Endothelial cell of umbilical vein (primary cell): ENCODE measurements around the gene CHST3. TPM values are rescaled to one million over a fixed set of nuclear protein-coding genes. Genes with fewer than 3 reads are reported as not detected.

ENCODE experiments used
- BruUV-seq: library from RNA; stranded (reverse); fragments of 400-500 nt; replicated peaks from 2 replicates; lab custom pipeline; 2021; lab: Mats Ljungman, UMichigan
- CTCF ChIA-PET: fragments of 300-600, 350-600 bp; sonication (Branson Sonifier 250); formaldehyde crosslinking; loops from one replicate; lab custom pipeline; 2021; ENCODE audit warnings: antibody characterized with exemption, inconsistent platforms; lab: Charles Lee
- POLR2A ChIA-PET: fragments of 300-600, 350-600 bp; sonication (Branson Sonifier 250); formaldehyde crosslinking; loops from one replicate; lab custom pipeline; 2021; ENCODE audit warnings: antibody characterized with exemption, inconsistent platforms; lab: Charles Lee
- DNase-seq: peaks from one replicate; pipeline ENCODE4 v3.0.0-alpha.2; 2011; ENCODE audit warnings: low read depth, low spot score
- FAIRE-seq: peaks from 2 replicates; lab custom pipeline; 2011; peaks lifted over from hg19 to GRCh38; lab: Jason Lieb, UNC
- H2AFZ ChIP-seq: 2 replicates; pipeline ENCODE4 v1.6.0; 2012; ENCODE audit warnings: low read depth, low read length, control low read depth, inconsistent platforms
- H3K27ac ChIP-seq: 2 replicates; pipeline ENCODE4 v1.5.1; 2011; ENCODE audit warnings: low read depth, mild to moderate bottlenecking, control low read depth, low read length, moderate library complexity; ENCODE audit not compliant: insufficient read depth
- H3K27me3 ChIP-seq, 2 experiments: 2 replicates each; pipeline versions ENCODE4 v1.6.0 to v1.6.1; 2011; ENCODE audit warnings: low read length in 2 of 2, mixed read lengths in 1 of 2; ENCODE audit not compliant: control insufficient read depth in 2 of 2, insufficient read depth in 2 of 2
- H3K36me3 ChIP-seq, 2 experiments: 2 replicates in 1 of 2; 3 replicates in 1 of 2; pipeline ENCODE4 v1.5.1; 2011; ENCODE audit warnings: low read length in 2 of 2, mild to moderate bottlenecking in 1 of 2, moderate library complexity in 1 of 2; ENCODE audit not compliant: control insufficient read depth in 2 of 2, insufficient read depth in 2 of 2; ENCODE audit errors: extremely low read depth in 1 of 2
- H3K4me1 ChIP-seq: 3 replicates; pipeline ENCODE4 v1.5.1; 2011; ENCODE audit warnings: mild to moderate bottlenecking, low read length; ENCODE audit not compliant: control insufficient read depth, insufficient read depth; ENCODE audit errors: extremely low read depth
- H3K4me2 ChIP-seq: 2 replicates; pipeline ENCODE4 v1.6.1; 2011; ENCODE audit warnings: low read length, control low read depth, mixed read lengths; ENCODE audit not compliant: insufficient read depth
- H3K4me3 ChIP-seq, 3 experiments: fragments of 200-600 bp in 1 of 3; sonication (generic), shearing (Covaris generic) in 1 of 3; replicated peaks in 1 of 3; 2 replicates each; pipeline ENCODE4 v1.5.1; 2011 to 2016; ENCODE audit warnings: control low read depth in 3 of 3, low read length in 3 of 3, mild to moderate bottlenecking in 2 of 3, inconsistent platforms in 1 of 3, low read depth in 1 of 3, moderate library complexity in 1 of 3; ENCODE audit not compliant: insufficient read depth in 1 of 3
- H3K79me2 ChIP-seq: 2 replicates; pipeline ENCODE4 v1.6.0; 2012; ENCODE audit warnings: low read length, inconsistent platforms; ENCODE audit not compliant: control insufficient read depth, insufficient read depth
- H3K9ac ChIP-seq: replicated peaks from 2 replicates; pipeline ENCODE3; 2011; ENCODE audit warnings: low read length, control low read depth; ENCODE audit not compliant: insufficient read depth; ENCODE audit errors: extremely low read depth
- H3K9me1 ChIP-seq: replicated peaks from 3 replicates; pipeline ENCODE4 v1.6.0; 2011; ENCODE audit warnings: mild to moderate bottlenecking, low read length; ENCODE audit not compliant: control insufficient read depth, insufficient read depth; ENCODE audit errors: extremely low read depth
- H3K9me3 ChIP-seq: replicated peaks from 2 replicates; pipeline ENCODE4 v1.5.1; 2012; ENCODE audit warnings: low read length, inconsistent platforms; ENCODE audit not compliant: control insufficient read depth, insufficient read depth
- H4K20me1 ChIP-seq: replicated peaks from 2 replicates; pipeline ENCODE3; 2011; ENCODE audit warnings: mild to moderate bottlenecking, low read length; ENCODE audit not compliant: control insufficient read depth, insufficient read depth; ENCODE audit errors: extremely low read depth
- CTCF ChIP-seq, 2 donors: IDR thresholded peaks; 1 replicate in 1 of 2; 2 replicates in 1 of 2; pipeline ENCODE4 v1.5.1; 2011; ENCODE audit warnings: low read length in 2 of 2, mild to moderate bottlenecking in 2 of 2, moderate library complexity in 2 of 2, control low read depth in 1 of 2, inconsistent platforms in 1 of 2, low read depth in 1 of 2; ENCODE audit not compliant: insufficient read depth in 1 of 2; ENCODE audit errors: extremely low read depth in 1 of 2
- FOS ChIP-seq: IDR thresholded peaks from 2 replicates; pipeline ENCODE4 v1.6.1; 2011; ENCODE audit warnings: mild to moderate bottlenecking, low read length, moderate library complexity, borderline replicate concordance; ENCODE audit not compliant: insufficient read depth
- JUN ChIP-seq: IDR thresholded peaks from 2 replicates; pipeline ENCODE4 v1.6.1; 2011; ENCODE audit warnings: borderline replicate concordance, low read depth; ENCODE audit not compliant: insufficient read length, insufficient read depth
- POLR2A ChIP-seq: IDR thresholded peaks from 2 replicates; pipeline ENCODE4 v1.6.1; 2012; ENCODE audit warnings: low read depth, mild to moderate bottlenecking, control low read depth, low read length
- POLR2AphosphoS5 ChIP-seq: IDR thresholded peaks from 2 replicates; pipeline ENCODE4 v1.6.1; 2012; ENCODE audit warnings: low read depth, mild to moderate bottlenecking, control low read depth, low read length, moderate library complexity; ENCODE audit not compliant: insufficient read depth
- dilution Hi-C: fragments of 300-500 bp; cut with MboI; formaldehyde crosslinking; loops from one replicate; pipeline ENCODE4 v1.15.0; 2019; ENCODE audit warnings: low sequenced_read_pairs; ENCODE audit not compliant: extremely low pct_ligation_motif_present
- intact Hi-C: fragments of 100-400 bp; cut with micrococcal nuclease; formaldehyde crosslinking; loops from one replicate; pipeline ENCODE4 v1.10.0; 2022
- polyA plus RNA-seq, 4 experiments: library from polyadenylated mRNA; depleted of rRNA in 3 of 4; stranded (reverse) in 3 of 4; unstranded in 1 of 4; fragments of >200 nt; gene quantifications; 2 replicates each; pipeline versions ENCODE4 v1.2.1 to v1.2.3, GENCODE V29; 2011 to 2012; ENCODE audit warnings: missing spikeins in 1 of 4
- total RNA-seq: library from RNA; stranded (reverse); gene quantifications from 2 replicates; pipeline ENCODE4 v1.2.3, GENCODE V29; 2021

Gene CHST3
- total and polyA plus RNA-seq, 2 donors (not counting 3 experiments of a cell fraction or from before 2014, with no cell fraction given): 5.5 to 11.5 TPM

- Histone ChIP-seq H3K9ac (no peak overlapping the region), H3K4me2 (no peak overlapping the region), H3K4me1 (peaks cover 10% of the 10 kb centered on the region), H3K36me3 (no peaks in the 10 kb centered on the region), H2AFZ (no peak overlapping the region), H3K9me1 (no peaks in the 10 kb centered on the region), H3K27ac (no peak overlapping the region), H3K9me3 (no peaks in the 10 kb centered on the region), H3K27me3 (no peaks in the 10 kb centered on the region), H3K79me2 (no peaks in the 10 kb centered on the region), H3K4me3 (no peak overlapping the region), H4K20me1 (no peaks in the 10 kb centered on the region)
- no peak for TF ChIP-seq JUN
- no peak for TF ChIP-seq CTCF (IDR thresholded peaks at IDR 0.05; ENCODE audit: extremely low read depth in 1 of 2, insufficient read depth in 1 of 2, low read depth in 1 of 2, low read length in 2 of 2)
- no peak for TF ChIP-seq POLR2AphosphoS5
- TF ChIP-seq POLR2A: no peak
- TF ChIP-seq FOS: no peak
- dilution Hi-C loops: no loop called here
- ChIA-PET CTCF (interaction anchor here (0.9 to 4.1 kb wide), 4 partner anchors 8 to 161 kb away, joined by 3 to 54 read pairs (median 3); no protein-coding TSS in a partner anchor), POLR2A (no interaction called here)
- no peak for FAIRE-seq
- no TSS peak for BruUV-seq
- intact Hi-C loops: no loop called here
- DNase-seq: no peak
These were observed 92.9 kb downstream of the CHST3 start for GRCh38 chr10:72056932-72057751.
